GM18867 (cell line): ENCODE measurements around the gene EVA1B.

ENCODE experiments used
- ATAC-seq: cut with Tn5 transposase; IDR thresholded peaks from one replicate; pipeline ENCODE4 v1.9.1; 2021; ENCODE audit warnings: mild to moderate bottlenecking, moderate library complexity; ENCODE audit not compliant: unreplicated experiment

Gene EVA1B

DNA sequence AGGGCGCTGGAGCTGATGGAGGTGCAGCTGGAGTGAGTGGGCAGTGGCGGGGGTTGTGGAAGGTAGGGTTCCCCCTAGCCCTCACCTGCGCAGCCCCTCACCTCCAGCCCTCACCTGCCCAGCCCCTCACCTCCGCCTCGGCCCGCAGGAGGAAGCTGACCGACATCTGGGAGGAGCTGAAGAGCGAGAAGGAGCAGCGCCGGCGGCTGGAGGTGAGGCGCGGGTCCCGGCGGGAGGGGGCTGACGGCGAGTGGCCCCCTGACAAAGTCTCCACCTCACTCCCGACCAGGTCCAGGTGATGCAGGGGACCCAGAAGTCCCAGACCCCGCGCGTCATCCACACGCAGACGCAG lies 2.7 kb downstream of the EVA1B start:
- no peak for ATAC-seq

DNA sequence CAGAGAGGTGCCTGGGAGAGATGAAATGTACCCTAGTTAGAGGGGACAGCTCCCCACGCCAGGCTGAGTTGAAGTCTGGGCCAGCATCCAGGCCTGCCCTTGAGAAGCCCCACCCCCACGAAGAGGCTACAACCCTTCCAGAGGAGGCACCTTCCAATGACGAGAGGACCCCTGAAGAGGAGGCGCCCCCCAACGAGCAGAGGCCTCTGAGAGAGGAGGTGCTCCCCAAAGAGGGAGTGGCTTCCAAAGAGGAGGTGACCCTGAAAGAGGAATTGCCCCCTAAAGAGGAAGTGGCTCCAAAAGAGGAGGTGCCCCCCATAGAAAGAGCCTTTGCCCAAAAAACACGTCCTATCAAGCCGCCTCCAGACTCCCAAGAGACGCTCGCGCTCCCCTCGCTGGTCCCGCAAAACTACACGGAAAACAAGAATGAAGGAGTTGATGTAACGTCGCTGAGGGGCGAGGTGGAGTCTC lies 3.1 kb downstream of the EVA1B start:
- no peak for ATAC-seq

GRCh38 chr1:36309397-36309796 lies 14.0 kb downstream of the EVA1B start:
- no peak for ATAC-seq

DNA sequence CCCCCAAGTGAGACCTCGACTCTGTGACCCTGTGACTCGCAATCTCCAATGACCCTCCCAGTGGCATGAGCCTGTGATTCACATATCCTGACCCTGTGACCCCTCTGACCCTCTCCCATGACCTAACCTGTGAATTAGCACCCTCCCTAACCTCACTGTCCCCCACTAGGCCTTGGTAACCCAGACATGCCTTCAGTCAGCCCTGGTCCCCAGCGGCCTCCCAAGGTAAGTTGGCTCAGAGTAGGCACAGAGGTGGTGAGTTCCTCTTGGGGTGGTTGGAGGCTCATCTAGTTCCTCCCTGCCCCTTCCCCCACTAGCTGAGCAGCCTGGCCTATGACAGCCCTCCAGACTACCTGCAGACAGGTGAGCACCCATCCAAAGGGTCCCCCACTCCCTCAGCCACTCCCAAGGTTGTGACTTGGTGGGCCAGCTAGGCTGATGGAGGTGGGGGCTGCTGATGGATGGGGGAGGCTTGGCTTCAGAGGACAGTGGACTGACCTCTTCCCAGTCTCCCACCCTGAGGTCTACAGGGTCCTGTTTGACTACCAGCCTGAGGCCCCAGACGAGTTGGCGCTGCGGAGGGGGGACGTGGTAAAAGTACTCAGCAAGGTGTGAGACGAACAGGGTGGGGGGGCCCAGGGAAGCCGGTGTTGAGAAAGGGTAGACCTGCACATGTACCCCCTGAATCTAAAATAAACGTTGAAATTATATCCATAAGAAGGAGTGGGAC lies 15.7 kb downstream of the EVA1B start:
- ATAC-seq, result no peak

DNA sequence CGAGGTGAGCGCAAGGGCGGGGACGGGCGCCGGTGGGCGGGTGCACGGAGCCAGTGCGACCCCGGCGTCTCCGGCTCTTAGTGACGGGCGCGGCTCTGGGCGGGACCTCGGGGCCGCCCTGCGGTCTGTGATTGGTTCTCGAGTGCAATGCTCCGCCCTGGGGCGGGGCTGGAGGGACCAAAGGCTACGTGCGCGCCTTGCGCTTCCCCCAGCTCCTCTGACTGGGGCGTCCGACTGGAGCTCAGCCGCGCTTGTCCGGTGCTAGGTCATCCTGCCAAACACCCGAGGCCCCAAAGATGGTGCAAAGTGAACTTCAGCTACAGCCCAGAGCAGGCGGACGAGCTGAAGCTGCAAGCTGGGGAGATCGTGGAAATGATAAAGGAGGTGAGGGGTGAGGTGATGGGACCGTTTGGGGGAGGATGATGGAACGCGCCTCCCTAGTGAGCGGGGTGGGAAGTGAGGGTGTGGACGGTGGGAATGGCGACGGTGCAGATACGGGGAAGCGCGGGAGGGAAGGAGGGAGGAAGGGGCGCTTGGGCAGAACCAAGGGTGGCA lies 16.5 kb downstream of the EVA1B start:
- ATAC-seq, result peak; percentile 93

- peak; percentile 30 for ATAC-seq
Observed at GRCh38 chr1:36306210-36306901, 17.1 kb downstream of the EVA1B start, which contains the start of gene SH3D21. SH3D21 (plus strand) TSS chr1:36306368; CDS start chr1:36306421, 53 bp downstream.

DNA sequence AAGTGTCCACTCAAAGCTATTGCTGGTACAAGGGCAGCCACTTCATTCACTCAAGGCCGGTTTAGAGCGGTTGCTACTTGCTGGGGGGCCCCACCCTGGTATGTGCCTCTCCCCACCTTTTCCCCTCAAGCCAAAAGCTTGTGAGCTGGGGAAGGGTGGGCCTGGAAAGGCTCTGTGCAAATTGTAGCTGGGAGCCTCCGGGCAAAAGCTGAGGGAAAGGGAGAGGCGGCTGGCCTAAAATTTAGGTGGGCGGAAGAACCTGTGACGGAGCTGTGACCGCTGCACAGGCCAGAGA lies 17.6 kb downstream of the EVA1B start:
- ATAC-seq, result no peak

DNA sequence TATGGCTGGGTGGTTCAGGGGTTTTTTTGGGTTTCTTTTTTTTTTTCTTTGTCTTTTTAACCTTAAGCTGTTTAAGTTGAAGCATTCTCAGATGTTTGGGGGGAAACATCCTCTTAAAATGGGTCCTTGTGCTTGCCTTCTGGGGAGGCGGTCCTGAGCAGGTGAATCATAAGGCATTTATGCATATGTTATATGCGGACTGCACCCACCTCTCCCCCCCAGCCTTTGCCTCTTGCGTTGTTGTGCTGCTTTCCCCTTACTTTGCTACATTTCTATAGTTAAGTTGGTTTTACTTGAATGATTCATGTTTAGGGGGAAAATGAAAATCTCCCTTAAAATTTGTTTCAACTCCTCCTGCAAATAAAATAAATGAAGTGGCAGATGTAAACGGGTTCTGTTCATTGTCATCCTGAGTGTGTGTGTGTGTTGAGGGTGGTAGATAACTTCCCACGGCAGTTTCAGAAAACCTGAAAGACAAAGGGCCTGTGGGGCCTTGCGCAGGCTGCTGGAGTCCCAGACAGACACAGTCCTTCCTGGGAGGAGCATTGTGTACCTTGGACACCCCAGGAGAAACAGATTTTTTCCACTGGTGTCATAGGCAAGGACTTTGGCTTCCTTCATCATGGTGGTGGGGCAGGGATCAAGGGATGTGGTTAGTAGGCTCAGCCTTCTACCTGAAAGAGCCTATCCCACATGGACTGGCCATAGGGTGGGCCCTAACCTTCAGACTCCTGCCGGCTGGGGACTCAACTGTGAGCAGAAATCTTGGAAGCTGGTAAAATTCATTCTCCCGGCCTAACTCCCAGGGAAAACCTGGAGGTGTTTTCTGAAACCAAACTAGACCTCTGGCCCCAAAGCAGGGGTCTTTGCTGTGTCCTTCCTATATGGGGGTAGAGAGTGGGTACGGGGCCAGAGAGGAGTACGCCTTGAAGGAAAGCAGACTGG lies 18.2 kb downstream of the EVA1B start:
- ATAC-seq, result no peak

DNA sequence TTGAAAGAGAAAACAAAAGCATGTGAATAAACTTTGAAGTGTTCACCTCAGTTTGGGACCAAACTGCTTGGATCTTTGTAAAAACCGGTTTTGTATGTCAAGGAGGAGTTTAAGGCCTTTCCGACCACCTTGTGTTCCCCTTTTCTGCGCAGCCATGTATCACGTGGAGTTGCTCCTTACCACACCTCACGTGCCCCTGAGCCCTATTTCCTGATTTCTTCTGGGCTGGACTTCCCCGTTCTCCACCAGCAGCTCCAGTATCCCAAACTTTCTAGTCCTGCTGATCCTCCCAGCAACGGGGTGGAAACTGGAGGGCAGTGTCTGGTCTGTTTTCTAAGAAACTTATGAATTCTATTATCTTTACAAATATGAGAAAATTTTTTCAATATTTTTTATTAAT lies 18.9 kb downstream of the EVA1B start:
- no peak for ATAC-seq

DNA sequence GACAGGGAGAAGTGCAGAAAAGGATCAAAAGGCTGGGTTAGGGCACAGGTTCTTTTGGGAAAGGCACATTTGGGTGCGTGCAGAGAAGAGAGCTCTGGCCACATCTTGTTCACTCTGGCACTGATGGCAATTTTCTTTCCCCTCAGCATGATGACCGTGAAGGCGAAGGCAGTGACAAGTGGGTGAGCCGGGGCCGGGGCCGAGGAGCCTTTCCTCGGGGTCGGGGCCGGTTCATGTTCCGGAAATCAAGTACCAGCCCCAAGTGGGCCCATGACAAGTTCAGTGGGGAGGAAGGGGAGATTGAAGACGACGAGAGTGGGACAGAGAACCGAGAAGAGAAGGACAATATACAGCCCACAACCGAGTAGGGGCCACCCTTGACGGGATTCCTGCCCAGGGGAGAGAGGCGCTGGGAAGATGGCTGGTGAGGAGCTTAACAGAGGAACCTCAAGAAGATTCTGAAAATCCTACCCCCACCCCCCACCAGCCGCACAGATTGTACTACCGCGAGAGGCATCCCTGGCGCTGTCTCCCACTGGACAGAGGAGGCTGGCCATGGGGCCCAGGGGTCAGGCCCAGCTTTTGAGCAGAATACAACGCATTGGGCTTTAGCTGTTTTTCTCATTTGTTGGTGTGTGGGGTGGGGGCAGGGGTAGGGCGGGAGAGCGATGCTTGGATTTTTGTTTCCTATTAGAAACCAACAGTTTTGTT lies 19.6 kb downstream of the EVA1B start:
- ATAC-seq, result no peak

DNA sequence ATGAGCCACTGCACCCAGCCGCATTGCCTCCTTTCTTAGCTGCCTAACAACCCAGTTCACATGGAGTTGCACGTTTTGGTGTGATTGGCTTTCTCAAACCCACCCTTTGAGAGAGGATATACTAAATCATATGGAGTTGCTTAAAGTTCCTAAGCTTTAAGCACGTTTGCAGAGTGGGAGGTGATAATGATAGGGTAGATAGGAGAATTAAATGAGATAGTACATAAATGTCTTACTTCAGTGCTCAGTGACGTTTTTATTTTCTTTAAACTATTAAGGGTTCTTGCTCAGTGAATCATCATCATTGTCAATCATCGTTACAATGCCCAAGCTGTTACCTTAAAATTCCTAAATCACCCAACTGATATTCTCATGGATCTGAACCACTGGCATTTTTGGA lies 20.2 kb downstream of the EVA1B start:
- ATAC-seq, result no peak

DNA sequence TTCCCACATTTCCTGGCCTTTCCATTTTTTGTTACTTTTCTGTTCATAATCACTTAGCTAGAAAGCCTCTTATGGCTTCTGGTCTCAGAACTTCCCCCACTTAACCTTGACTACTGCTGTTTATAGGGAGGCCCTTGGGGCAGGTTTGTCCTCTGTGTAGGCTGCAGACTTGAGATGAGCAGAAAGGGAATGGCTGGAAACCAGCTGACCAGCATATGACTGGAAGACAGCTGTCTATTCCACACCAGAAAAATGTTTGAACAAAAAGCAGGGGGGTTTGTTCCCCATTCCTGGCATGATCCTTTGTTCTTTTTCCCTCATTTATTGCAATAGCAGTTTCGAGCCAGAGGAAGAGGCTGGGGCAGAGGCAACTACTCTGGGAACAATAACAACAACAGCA lies 22.2 kb downstream of the EVA1B start:
- ATAC-seq, result no peak

DNA sequence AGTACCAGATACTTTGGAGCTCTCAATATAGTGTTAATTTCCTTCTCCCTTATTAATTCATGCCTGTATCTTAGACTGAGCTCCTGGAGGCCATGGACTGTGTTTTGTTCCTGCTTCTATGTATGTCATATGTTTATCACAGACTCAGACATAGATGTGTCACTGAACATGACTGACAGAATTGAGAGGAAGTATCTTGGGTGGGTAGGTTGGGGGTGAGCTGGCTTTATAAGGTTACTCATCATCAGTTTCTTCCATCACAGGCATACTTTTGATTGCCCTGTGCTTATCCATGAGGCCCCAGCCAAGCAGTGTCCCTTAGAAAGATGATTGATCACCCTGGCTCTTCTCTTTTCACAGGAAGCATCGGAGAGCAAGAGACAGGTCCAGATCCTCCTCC lies 22.9 kb downstream of the EVA1B start:
- ATAC-seq, result no peak

- ATAC-seq, result no peak
Observed at GRCh38 chr1:36298640-36299039, 24.8 kb downstream of the EVA1B start.

DNA sequence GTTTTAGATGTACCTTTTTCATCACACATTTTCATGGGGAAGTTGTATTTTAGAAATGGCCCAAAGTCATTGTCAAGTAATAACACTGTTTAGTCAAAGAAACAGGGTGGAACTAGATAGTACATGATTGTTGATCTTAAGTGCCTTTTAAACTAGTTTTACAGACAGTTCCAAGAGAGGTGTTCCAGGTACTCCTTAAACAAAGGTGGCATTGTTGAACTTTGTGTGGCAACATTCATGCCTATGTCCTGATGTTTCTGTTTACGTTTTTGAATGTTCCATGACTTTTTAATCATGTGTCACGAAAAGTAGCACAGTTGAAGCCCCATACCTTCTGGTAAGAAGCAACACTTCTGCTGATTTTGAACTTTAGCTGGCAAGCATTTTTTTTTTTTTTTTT lies 26.4 kb downstream of the EVA1B start:
- ATAC-seq, result no peak

DNA sequence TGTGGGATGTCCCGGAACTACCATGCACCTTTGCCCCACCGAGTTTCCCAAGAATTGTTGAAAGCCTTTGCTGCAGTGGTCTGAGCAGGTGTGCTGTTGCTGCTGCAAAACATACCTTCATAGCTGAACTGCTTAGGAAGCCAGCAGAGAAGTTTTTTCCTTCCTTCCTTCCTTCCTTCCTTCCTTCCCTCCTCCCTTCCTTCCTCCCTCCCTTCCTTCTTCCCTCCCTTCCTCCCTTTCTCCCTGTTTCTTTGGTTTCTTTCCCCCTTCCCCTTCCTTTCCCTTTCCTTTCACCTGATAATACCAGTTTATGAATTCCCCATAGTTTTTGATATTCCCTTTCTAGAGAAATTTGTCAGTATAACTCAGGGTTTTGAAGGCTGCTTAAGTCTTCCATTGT lies 28.1 kb downstream of the EVA1B start:
- no peak for ATAC-seq

DNA sequence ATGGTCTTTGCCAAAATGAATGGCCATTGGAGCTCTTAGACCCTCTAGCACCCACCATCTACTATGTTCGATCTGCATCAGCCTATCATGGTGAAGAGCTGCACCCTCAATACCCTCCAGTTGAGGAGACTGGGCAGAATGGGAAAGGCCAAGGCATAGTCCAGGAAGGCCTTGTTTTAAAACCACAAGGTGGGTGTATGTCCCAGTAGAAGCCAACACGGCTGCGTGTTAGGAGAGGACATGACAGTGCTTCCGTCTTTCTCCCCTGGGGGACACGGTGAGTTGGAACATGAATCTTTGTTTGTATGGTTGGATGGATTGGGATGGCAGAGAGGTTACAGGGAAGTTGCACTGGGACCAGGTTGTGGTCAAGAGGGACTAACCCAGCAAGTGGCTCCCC lies 35.9 kb downstream of the EVA1B start:
- ATAC-seq, result no peak

DNA sequence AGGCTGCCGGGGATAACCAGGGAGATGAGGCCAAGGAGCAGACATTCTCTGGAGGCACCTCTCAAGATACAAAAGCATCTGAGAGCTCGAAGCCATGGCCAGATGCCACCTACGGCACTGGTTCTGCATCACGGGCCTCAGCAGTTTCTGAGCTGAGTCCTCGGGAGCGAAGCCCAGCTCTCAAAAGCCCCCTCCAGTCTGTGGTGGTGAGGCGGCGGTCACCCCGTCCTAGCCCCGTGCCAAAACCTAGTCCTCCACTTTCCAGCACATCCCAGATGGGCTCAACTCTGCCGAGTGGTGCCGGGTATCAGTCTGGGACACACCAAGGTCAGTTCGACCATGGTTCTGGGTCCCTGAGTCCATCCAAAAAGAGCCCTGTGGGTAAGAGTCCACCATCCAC lies 36.6 kb downstream of the EVA1B start:
- ATAC-seq, result no peak

DNA sequence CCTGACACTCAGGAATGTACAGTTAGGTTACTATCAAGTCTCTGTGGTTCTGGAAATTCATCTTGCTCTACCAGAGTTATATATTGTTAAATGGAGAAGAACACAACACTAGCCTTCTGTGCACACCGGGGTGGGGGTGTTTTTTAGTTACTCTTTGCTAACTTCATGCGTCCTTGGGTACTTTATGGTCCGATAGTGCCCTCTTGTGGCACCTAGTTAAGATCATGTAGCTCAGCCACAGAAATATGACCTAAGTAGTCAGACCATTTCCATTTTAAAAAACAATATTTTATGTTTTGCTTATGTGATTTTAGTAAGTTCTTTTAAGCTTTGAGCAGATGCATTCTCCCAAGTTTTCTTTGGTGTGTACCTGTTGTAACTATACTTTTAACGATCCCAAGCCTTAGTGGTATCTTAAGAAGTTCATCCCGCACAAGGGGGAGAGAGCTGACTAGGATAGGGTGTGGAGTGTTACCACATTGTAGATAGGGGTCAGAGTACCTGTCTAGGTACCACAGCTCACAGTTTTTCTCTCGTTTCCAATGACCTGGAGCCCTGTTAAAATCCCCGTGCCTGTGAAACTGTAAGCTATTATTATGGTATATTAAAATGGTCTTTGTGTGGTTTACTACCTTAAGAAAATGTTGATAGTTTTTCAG lies 37.9 kb downstream of the EVA1B start:
- ATAC-seq, result no peak

DNA sequence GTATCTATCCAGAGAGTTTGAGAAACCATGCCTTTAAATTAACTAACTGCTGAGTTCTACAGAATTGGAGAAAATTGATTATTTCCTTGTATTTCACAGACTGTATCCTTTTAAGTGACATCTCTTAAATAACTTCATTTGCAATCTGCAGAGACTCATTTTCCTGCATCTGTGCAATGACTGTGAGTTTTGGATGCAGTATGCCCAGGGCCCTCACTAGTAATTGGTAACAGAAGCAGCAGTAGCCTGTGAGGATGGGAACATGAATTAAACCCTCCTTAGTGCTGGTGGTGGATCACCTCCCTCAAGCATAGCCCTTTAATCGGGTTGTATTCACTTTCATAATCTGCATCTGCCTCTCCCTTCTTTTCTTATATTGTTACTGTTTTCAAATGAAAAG lies 38.9 kb downstream of the EVA1B start:
- no peak for ATAC-seq
